Measurements from ENCODE around the gene CSTPP1.

Gene CSTPP1

GRCh38 chr11:46907606-46908005 lies 29.0 kb upstream of the CSTPP1 start:
- TF ChIP-seq CTCF (IDR thresholded peaks at IDR 0.05; ENCODE audit: insufficient read depth, low read depth, low read length, missing control alignments): no peak
- no peak overlapping the region for H3K4me3 ChIP-seq (ENCODE audit: low read length)
- DNase-seq (ENCODE audit: low read depth): no peak

- DNase-seq (ENCODE audit: low read depth): peak; percentile 47
- peak overlapping the region; percentile 34 for H3K4me3 ChIP-seq (ENCODE audit: low read length)
- TF ChIP-seq CTCF (IDR thresholded peaks at IDR 0.05; ENCODE audit: insufficient read depth, low read depth, low read length, missing control alignments): no peak
Observed at GRCh38 chr11:46912526-46913150, 23.9 kb upstream of the CSTPP1 start.

- TF ChIP-seq CTCF (IDR thresholded peaks at IDR 0.05; ENCODE audit: insufficient read depth, low read depth, low read length, missing control alignments): no peak
- DNase-seq (ENCODE audit: low read depth): no peak
- no peak overlapping the region for H3K4me3 ChIP-seq (ENCODE audit: low read length)
Observed at GRCh38 chr11:46913484-46913883, 23.1 kb upstream of the CSTPP1 start.

- TF ChIP-seq CTCF (IDR thresholded peaks at IDR 0.05; ENCODE audit: insufficient read depth, low read depth, low read length, missing control alignments): no peak
- DNase-seq (ENCODE audit: low read depth): peak; percentile 60
- no peak overlapping the region for H3K4me3 ChIP-seq (ENCODE audit: low read length)
Observed at GRCh38 chr11:46914363-46914762, 22.2 kb upstream of the CSTPP1 start.

- no peak for DNase-seq (ENCODE audit: low read depth)
- TF ChIP-seq CTCF (IDR thresholded peaks at IDR 0.05; ENCODE audit: insufficient read depth, low read depth, low read length, missing control alignments): no peak
- H3K4me3 ChIP-seq (ENCODE audit: low read length): no peak overlapping the region
Observed at GRCh38 chr11:46914910-46915309, 21.7 kb upstream of the CSTPP1 start.

- DNase-seq (ENCODE audit: low read depth): peak; percentile 85
- no peak for TF ChIP-seq CTCF (IDR thresholded peaks at IDR 0.05; ENCODE audit: insufficient read depth, low read depth, low read length, missing control alignments)
- peak overlapping the region; percentile 76 for H3K4me3 ChIP-seq (ENCODE audit: low read length)
Observed at GRCh38 chr11:46916286-46917108, 20.1 kb upstream of the CSTPP1 start.

Measured in epithelial cell of esophagus (primary cell).